Measurements from ENCODE around the gene HSPD1.

- no peak for TF ChIP-seq CTCF (IDR thresholded peaks at IDR 0.05)
- no peak for TF ChIP-seq POLR2A (IDR thresholded peaks at IDR 0.05)
Measured at GRCh38 chr2:197454923-197455322, 44.7 kb downstream of the HSPD1 start.
